ENCODE measurements around the gene SLC11A1.

The SLC11A1 gene

DNA sequence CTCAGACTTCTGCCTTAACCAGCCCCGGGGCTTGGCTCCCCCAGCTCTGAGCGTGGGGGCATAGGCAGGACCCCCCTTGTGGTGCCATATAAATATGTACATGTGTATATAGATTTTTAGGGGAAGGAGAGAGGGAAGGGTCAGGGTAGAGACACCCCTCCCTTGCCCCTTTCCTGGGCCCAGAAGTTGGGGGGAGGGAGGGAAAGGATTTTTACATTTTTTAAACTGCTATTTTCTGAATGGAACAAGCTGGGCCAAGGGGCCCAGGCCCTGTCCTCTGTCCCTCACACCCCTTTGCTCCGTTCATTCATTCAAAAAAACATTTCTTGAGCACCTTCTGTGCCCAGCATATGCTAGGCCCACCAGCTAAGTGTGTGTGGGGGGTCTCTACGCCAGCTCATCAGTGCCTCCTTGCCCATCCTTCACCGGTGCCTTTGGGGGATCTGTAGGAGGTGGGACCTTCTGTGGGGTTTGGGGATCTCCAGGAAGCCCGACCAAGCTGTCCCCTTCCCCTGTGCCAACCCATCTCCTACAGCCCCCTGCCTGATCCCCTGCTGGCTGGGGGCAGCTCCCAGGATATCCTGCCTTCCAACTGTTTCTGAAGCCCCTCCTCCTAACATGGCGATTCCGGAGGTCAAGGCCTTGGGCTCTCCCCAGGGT, 23.1 kb downstream of the SLC11A1 start:
- DNase-seq (ENCODE audit: low read depth): no peak

DNA sequence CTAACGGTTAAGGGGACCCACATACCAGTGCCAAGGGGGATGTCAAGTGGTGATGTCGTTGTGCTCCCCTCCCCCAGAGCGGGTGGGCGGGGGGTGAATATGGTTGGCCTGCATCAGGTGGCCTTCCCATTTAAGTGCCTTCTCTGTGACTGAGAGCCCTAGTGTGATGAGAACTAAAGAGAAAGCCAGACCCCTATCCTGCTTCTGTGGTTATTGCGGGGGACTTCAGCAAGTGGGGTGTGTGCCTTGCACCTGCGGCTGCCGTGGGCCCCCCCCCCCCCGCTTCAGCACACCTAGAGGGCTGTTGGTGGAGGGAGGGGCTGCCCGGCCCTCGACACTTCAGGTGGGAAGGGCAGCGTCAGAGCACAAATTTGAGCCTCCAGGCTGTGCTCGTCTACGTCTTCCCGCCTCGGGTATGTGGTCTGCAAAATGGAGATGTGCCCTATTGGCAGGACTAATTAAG, 23.7 kb downstream of the SLC11A1 start:
- DNase-seq (ENCODE audit: low read depth): no peak

DNA sequence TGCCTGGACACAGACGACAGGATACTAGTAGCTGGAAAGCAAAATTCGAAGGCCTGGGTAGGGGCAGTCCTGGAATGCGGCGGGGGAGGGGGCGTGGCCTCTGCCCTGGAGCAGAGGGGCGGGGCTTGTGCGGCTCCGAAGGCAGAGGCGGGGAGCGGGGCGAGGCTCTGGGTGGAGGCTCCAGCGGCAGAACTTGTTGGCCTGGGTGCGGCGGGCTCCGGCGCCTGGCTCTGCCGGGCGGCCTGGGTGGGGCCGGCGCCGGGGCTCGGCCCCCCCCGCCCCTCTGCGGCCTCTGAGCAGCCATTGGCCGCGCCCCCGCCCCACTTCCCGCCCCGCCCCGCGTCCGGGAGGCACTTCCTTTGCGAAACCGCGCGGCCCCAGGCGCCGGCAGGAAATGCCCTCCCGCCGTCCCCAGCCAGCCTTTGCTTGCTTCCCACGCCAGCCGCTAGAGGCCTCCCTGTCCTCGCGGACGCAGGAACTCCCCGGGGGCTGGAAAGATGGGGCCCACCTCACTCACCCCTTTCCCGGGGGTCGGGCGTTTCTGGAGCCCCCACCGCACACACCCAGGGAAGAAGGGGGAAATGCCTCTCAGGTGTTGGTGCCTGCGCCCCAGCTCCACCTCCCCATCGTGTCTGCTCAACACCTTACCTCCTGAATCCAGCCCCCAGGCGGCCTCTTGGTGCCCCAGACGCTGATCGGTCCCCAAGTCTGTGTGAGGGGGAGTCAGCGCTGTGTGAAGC, 24.3 kb downstream of the SLC11A1 start:
- DNase-seq (ENCODE audit: low read depth): peak; percentile 95

DNA sequence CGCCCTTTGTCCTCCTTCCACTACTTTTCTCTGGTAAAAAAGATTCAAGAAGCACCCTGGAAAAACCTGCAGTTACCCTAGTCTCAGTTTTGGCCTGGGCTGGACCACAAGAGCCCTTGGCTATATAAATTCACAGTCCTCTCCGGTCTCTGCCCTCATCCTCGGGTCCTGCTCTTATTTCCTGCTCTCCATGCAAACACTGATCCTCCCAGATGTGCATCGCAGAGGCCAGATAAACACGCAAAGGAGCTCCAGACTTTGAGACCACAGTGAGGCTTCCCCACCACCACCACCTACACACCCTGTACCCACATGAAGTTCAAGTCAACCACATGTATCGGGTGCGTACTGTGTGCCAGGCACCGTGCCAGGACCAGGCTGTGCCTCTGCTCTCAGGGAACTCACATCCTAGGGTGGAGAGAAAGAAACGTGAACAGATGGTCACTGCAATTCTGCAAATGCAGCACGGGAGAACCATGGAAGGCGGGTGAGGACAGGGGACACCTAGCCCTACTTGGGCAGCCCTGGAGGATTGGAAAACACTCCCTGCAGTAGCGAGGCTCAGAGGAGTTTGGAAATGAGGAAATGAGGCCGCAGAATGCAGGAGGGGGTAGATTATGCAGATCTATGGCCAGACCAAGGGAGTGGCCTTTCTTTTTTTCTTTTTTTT, 25.0 kb downstream of the SLC11A1 start:
- DNase-seq (ENCODE audit: low read depth): peak; percentile 62

DNA sequence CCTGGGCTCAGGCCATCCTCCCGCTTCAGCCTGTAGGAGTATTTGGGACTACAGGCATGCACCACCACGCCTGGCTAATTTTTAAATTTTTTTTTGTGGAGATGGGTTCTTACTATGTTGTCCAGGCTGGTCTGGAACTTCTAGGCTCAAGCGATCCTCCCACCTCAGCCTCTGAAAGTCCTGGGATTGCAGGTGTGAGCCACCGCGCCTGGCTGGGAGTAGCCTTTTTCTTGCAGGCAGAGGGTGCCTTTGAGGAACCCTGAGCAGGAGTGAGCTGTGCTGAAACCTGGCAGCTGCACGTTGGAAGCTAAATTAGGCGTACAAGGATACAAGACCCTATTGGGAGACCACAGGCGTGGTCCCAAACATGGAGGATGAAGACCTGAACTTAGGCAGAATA, 25.6 kb downstream of the SLC11A1 start:
- DNase-seq (ENCODE audit: low read depth): no peak

DNA sequence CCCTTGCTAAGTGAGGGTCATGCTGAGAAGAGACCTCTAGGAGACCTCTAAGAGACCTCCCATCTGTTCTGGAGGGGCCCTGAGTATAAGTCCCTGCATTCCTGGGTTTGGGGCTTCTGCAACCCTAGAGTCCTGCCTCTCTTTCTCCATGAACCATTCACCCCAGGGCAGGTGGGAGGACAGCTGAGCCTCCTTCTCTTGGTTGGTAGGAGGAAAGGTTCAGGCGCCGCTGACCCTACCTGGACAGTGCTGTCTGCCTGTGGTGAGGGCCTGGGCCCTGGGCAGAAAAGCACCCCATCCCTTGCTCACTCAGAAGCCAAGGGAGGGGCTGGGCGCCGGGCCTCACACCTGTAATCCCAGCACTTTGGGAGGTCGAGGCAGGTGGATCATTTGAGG, 36.2 kb downstream of the SLC11A1 start:
- no peak for DNase-seq (ENCODE audit: low read depth)

DNA sequence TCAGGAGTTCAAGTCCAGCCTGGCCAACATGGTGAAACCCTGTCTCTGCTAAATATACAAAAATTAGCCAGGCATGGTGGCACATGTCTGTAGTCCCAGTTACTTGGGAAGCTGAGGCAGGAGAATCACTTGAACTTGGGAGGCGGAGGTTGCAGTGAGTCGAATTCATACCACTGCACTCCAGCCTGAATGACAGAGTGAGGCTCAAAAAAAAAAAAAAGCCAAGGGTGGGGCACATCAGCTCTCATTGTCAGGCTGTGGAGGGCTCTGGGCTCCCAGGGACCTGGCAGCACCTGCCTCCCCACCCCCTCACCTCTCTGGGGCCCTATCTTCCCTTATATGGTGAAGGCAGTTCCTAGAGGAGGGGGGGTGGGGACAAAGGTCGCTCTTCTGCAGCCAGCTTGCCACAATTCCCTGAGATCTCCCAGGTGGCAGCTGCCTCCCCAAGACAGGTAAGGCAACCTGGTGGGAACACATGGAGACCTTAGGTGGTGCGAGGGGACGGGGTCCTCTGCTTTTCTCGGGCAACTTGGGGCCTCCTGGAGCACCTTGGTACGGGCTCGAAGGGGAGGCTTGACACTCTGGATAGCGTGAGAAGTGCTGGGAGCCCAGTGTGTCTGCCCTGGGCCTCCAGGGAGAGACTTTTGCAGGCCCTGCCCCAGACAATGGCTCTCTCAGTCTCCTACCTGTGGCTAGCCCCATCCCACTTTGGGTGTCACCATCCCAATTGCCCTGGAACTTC, 36.8 kb downstream of the SLC11A1 start, which contains the start of gene VIL1:
VIL1 (plus strand) TSS at position 407 of the 742 bp plus-strand sequence. CDS start 4,656 bp downstream, outside the sequence.
- no peak for DNase-seq (ENCODE audit: low read depth)

DNA sequence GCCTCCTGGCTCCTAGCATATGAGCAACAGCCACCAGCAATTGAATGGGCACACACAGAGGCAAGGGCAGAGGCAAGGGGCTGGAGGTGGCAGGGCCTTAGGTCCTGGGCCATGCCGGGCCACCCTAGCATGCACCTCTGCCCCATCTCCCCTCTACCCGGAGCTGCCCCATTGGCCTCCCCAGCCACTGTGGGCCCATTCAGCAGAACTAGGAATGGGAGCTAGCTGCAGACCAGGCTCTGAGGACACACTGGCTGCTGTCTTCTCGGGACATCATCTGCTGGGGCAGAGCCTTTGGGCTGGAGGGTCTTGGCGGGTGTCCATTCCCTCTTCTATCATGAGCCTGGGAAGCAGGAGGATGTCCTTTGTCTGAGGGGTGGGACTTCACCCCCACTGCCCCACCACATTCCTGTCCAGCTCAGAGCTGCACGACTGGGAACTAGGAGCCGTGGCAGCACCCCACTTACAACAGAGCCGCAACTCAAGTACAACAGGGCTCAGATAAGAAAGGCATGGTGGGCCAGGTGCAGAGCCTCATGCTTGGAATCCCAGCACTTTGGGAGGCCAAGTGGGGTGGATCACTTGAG, 37.6 kb downstream of the SLC11A1 start:
- DNase-seq (ENCODE audit: low read depth): no peak

DNA sequence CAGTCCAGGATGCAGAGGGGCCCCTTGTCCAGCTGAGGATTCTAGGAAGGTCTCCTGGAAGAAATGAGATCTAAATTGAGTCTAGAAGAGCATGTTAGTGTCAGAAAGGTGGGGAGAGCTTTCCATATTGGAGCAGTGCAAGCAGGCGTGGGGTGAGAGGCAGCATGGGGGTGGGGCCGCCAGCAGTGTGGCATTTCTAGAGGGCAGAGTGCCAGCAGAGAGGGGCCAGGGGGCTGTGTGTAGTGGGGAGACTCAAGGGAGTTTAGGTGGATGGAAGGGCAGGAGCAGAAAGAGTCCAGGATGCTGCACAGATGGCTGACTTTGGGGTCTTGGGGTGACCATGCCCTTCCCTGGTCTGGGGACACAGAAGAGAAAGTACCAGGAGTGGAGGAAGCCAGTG, 39.0 kb downstream of the SLC11A1 start:
- no peak for DNase-seq (ENCODE audit: low read depth)

DNA sequence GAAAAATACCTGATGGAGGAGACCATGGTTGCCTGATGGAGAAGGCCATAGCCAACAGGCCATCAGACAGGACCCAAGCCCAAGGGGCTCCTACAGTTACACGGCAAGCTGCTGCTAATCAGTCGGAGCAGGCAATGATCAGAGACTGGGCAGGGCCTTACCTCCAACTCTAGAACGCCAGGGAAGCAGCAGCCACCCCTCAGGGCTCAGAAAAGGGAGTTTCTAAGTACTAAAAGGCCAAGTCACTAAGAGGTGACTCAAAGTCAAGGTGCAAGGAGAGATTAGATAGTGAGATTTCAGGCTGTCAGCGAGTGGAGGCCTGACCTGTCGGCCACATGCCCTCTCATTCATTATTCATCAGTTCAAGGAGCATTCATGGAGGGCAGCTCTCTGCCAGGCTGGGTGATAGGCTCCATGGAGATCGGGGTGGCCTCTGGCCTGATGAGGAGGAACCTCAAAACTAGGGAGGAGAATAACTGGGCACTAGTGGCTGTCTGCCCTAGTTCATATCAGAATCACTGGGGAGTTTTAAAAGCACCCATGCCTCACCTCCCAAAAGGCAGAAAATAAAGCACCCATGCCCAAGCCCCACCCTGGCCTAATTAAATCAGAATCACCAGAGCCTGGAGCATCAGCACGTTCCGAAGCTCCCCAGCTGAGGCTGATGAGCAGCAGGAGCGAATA, 40.5 kb downstream of the SLC11A1 start:
- DNase-seq (ENCODE audit: low read depth): no peak

DNA sequence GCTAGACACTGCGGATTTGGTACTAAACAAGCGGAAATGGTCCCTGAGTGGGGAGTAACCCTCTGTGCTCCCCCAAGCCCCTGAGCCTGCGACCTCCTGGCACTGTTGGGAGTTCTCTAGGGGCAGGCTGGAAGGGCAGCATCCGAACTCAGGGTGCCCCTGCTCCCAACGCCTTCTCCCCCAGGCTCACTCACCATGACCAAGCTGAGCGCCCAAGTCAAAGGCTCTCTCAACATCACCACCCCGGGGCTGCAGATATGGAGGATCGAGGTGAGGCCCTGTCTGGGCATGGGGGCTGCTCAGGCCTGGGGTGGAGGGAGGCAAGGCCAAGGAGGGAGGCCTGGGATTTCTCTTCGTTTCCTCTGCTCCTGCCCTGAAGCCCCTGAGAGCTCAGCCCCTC, 41.5 kb downstream of the SLC11A1 start:
- no peak for DNase-seq (ENCODE audit: low read depth)

DNA sequence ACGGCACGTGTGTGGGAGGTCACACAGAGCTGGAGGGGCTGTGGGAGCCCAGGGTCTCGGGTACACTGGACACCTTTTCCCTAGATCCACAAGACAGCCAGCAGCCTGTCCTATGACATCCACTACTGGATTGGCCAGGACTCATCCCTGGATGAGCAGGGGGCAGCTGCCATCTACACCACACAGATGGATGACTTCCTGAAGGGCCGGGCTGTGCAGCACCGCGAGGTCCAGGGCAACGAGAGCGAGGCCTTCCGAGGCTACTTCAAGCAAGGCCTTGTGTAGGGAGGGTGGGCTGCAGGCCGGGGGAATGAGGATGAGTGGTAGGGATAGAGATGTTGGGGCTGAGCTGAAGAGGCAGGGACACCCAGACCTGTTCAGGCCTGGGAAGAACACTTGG, 43.5 kb downstream of the SLC11A1 start:
- no peak for DNase-seq (ENCODE audit: low read depth)

DNA sequence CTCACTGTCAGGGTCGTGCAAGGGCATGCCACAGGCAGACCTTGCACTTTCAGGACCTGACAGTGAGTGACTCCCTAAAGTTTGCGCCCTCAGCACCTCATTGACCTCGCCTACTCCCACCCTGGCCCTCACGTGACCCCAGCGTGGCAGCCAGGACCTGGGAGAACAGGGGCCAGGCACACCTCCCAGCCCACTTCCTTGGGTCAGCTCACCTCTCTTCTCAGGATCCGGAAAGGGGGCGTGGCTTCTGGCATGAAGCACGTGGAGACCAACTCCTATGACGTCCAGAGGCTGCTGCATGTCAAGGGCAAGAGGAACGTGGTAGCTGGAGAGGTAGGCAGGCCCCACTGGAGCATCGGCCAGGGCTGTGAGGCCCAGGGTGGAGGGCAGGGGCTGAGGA, 45.7 kb downstream of the SLC11A1 start:
- DNase-seq (ENCODE audit: low read depth): no peak

DNA sequence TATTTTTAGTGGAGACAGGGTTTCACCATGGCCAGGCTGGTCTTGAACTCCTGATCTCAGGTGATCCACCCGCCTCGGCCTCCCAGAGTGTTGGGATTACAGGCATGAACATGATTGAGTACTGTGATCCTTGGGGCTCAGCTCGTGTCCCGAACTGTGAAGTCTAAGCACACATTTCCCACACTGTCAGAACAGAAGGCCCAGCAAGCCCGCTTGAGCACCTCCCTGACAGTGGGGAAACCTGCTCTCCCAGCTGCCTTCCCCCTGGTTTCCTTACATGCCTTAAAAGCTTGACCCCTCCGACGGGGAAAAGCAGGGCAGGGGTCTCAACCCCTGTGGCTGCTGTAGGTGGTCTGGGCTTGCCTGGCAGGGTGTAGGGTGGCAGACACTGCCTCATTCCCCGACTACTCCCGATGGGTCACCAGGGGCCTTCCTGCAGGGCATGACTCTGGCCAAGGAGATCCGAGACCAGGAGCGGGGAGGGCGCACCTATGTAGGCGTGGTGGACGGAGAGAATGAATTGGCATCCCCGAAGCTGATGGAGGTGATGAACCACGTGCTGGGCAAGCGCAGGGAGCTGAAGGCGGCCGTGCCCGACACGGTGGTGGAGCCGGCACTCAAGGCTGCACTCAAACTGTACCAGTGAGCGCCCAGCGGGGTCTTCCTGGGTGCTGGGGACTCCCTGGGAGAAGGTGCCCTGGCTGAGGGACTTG, 46.9 kb downstream of the SLC11A1 start:
- no peak for DNase-seq (ENCODE audit: low read depth)

DNA sequence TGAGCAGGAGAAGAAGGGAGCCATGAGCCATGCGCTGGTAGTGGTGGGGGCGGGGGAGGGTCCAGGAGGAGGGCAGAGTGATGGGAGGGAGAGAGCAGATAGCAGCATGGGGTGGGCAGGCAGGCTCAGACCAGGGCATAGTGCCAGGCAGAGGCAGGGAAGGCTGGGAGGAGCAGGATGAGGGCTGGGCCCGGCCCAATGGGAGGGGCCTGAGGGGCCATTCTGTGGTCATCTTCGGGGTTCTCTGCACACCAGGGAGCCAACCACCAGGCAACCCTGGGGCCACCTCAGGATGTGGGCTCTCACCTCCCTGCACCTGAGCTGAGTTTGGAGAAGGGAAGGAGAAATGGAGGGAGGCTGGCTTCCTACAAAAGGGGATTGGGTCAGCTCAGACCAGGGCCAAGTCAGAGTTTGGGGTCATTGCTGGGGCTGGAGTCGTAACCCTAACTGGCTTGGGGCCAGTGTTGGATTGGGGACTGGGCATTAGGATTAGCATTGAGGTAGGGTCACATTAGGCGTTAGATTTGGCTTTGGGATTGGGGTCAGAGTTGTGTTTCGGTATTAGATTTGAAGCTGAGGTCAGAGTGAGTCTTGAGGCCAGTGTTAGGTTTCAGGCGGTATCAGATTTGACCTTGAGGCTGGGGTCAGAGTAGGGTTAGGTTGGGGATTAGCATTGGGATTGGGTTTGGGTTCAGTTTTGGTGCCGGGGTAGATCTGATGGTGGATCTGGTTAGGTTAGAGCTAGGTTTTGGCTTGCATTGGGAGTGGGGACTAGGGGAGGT, 48.0 kb downstream of the SLC11A1 start:
- DNase-seq (ENCODE audit: low read depth): no peak

DNA sequence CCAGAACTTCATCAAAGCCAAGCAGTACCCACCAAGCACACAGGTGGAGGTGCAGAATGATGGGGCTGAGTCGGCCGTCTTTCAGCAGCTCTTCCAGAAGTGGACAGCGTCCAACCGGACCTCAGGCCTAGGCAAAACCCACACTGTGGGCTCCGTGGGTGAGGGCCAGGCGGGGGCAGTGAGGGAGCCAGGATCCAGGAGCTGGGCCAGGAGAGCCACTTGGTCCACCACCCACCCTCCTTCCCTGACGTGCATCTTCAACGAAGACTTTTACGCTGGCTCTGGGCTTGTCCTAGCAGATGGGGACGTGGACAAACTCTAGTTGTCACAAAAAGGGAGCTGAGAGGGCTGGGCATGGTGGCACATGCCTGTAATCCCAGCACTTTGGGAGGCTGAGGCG, 48.6 kb downstream of the SLC11A1 start:
- no peak for DNase-seq (ENCODE audit: low read depth)

DNA sequence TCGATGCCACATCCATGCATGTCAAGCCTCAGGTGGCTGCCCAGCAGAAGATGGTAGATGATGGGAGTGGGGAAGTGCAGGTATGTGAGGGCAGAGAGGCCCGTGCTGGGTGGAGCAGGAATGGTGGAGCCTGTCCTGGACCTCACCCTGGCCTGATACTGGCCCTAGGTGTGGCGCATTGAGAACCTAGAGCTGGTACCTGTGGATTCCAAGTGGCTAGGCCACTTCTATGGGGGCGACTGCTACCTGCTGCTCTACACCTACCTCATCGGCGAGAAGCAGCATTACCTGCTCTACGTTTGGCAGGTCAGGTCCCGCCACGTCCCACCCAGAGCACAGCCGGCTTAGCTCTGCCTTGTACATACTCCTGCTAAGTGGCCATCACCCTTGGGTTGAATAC, 49.8 kb downstream of the SLC11A1 start:
- DNase-seq (ENCODE audit: low read depth): no peak

DNA sequence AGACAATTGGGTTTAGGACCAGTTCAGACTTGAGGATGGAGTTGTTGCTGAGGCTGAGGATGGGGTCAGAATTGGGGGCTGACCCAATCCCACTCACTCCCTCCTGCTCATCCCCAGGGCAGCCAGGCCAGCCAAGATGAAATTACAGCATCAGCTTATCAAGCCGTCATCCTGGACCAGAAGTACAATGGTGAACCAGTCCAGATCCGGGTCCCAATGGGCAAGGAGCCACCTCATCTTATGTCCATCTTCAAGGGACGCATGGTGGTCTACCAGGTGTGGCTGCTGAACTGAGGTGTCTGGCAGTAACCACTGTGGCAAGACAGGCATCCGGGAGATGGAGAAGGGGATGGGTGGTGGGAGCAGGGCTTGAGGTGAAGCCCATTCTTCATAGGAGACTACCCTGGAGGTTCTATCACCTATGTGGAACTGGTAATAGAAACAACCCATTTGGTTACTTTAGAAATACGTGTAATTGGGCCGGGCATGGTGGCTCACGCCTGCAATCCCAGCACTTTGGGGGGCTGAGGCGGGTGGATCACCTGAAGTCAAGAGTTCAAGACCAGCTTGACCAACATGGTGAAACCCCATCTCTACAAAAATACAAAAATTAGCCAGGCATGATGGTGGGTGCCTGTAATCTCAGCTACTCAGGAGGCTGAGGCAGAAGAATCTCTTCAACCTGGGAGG, 50.7 kb downstream of the SLC11A1 start:
- no peak for DNase-seq (ENCODE audit: low read depth)

DNA sequence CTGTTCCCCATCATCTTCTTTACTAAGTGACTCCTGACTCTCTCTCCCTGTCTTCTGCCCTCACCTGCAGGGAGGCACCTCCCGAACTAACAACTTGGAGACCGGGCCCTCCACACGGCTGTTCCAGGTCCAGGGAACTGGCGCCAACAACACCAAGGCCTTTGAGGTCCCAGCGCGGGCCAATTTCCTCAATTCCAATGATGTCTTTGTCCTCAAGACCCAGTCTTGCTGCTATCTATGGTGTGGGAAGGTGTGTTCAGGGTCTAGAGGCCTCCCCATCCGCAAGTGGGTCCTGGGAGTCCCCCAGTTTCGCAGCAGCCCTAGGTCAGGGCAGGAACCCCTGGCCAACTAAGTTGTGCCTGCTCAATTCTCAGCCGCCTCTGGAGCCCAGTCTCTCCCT, 52.4 kb downstream of the SLC11A1 start:
- DNase-seq (ENCODE audit: low read depth): no peak
